ENCODE measurements around the gene TPCN1. TPM values are rescaled to one million over a fixed set of nuclear protein-coding genes. Genes with fewer than 3 reads are reported as not detected.

TPCN1 gene
- total and polyA plus RNA-seq, 2 of the 8 experiments (the other 6 are each of a cell fraction or from before 2014, with no cell fraction given): 14.9 to 21.4 TPM

DNA sequence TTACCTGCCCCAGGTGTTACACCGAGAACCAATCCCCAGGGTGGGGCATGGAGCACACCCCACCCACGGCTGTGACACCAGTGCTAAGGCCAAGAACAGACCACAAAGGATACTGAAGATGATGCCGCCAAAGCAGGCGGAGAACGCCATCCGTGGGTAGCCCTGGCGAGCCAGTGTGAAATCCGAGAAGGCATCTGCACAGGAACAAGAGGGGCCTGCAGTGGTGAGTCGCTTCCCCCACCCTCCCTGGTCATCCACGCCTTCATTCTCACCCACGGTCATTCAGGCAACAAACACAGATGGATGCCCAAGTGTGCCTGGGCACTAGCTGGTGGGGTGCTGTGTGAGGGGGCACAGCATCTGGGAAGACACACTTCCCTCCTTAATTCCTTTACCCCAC lies 85.1 kb downstream of the TPCN1 start:
- no peak overlapping the region for H3K4ac ChIP-seq (replicated peaks; ENCODE audit: insufficient read length, low read depth, low read length)
- H2BK5ac ChIP-seq (ENCODE audit: low read depth, low read length): no peak overlapping the region
- peaks cover 0 to 4% (median 0%) of the 10 kb centered on the region in 4 experiments; a peak in 3 of 7 replicates for H3K4me1 ChIP-seq (replicated peaks in 1 of 4; ENCODE audit: control insufficient read depth in 3 of 4, insufficient read depth in 4 of 4, low read length in 3 of 4)
- DNase-seq (ENCODE audit: low read depth in 1 of 2, low spot score in 2 of 2) (no peak), FAIRE-seq (no peak)
- no peak overlapping the region for H2BK20ac ChIP-seq (ENCODE audit: low read length)
- no peak overlapping the region for H3K4me3 ChIP-seq (ENCODE audit: extremely low read depth in 1 of 4, insufficient read depth in 2 of 4, low read depth in 3 of 4, low read length in 4 of 4)
- H2BK120ac ChIP-seq (replicated peaks; ENCODE audit: low read depth, low read length): no peak overlapping the region
- H3K23ac ChIP-seq (ENCODE audit: insufficient read length): no peak overlapping the region
- H3K27me3 ChIP-seq (replicated peaks in 1 of 4; ENCODE audit: control insufficient read depth in 3 of 4, extremely low read depth in 1 of 4, insufficient read depth in 3 of 4, low read length in 3 of 4): no peaks in the 10 kb centered on the region
- H3K18ac ChIP-seq (ENCODE audit: extremely low read depth, low read length): no peak overlapping the region
- H2BK12ac ChIP-seq (ENCODE audit: low read depth, low read length): no peak overlapping the region
- POLR2A ChIA-PET (ENCODE audit: partially characterized antibody): interaction anchor here (1.3 to 1.9 kb wide), 2 partner anchors 9 to 10 kb away, joined by 3 to 7 read pairs; no protein-coding TSS in a partner anchor
- H3K36me3 ChIP-seq (ENCODE audit: control insufficient read depth in 2 of 4, insufficient read depth in 4 of 4, low read length in 3 of 4): peaks cover 0 to 4% (median 0%) of the 10 kb centered on the region in 4 experiments; a peak in 3 of 8 replicates
- no peak overlapping the region for H2BK15ac ChIP-seq (ENCODE audit: low read length)
- no peak overlapping the region for H3K56ac ChIP-seq (replicated peaks; ENCODE audit: insufficient read length, low read depth, low read length)
- TF ChIP-seq BACH1 (IDR thresholded peaks at IDR 0.05; ENCODE audit: low read length): no peak
- TF ChIP-seq KDM1A (IDR thresholded peaks at IDR 0.05; ENCODE audit: borderline replicate concordance, low read length): no peak
- no peak overlapping the region for H3K14ac ChIP-seq (ENCODE audit: insufficient read length)
- H3K4me2 ChIP-seq (ENCODE audit: insufficient read depth in 1 of 2, low read depth in 2 of 2, low read length in 2 of 2): no peak overlapping the region
- peaks cover 1% of the 10 kb centered on the region; the same call in 1 of the 2 replicates for H3K23me2 ChIP-seq (ENCODE audit: low read depth, low read length)
- CTCF ChIA-PET (ENCODE audit: partially characterized antibody): interaction anchor here (0.6 to 2.5 kb wide), 4 partner anchors 9 to 119 kb away, joined by 3 to 10 read pairs (median 5); no protein-coding TSS in a partner anchor
- H2AFZ ChIP-seq (ENCODE audit: low read length): no peak overlapping the region
- H3K9me3 ChIP-seq (ENCODE audit: insufficient read depth in 2 of 2, low read depth in 1 of 2, low read length in 1 of 2): peaks cover 0 to 4% of the 10 kb centered on the region in 2 experiments; a peak in 2 of 4 replicates
- H2AK5ac ChIP-seq (ENCODE audit: low read depth, low read length): peak overlapping the region; percentile 28; the same call in 1 of the 2 replicates
- no peaks in the 10 kb centered on the region for H3K79me2 ChIP-seq (ENCODE audit: control insufficient read depth in 1 of 2, insufficient read depth in 2 of 2, low read length in 2 of 2)
- H3K27ac ChIP-seq (ENCODE audit: low read depth, low read length): no peak overlapping the region
- H4K5ac ChIP-seq (ENCODE audit: insufficient read length, low read depth, low read length): peak overlapping the region; percentile 60
- WGBS, 2 experiments (ENCODE audit: extremely low coverage in 1 of 2, insufficient coverage in 1 of 2, insufficient read length in 1 of 2, insufficient replicate concordance in 2 of 2, low coverage in 1 of 2, low lambda C conversion rate in 2 of 2, missing lambda C conversion rate in 1 of 2): 70% methylated on average over 11 of the region's 11 CpGs; no CpG with 5 or more reads in 1 of the 2 experiments
- H4K8ac ChIP-seq (ENCODE audit: extremely low read depth, insufficient read depth, low read length): no peak overlapping the region
- H4K20me1 ChIP-seq (replicated peaks in 1 of 2; ENCODE audit: control insufficient read depth in 1 of 2, insufficient read depth in 2 of 2, low read length in 2 of 2): no peaks in the 10 kb centered on the region
- no peak overlapping the region for H4K91ac ChIP-seq (replicated peaks; ENCODE audit: insufficient read length, low read length)
- H3K79me1 ChIP-seq (ENCODE audit: low read depth, low read length): no peaks in the 10 kb centered on the region
- no peak overlapping the region for H3K9ac ChIP-seq (replicated peaks in 1 of 4; ENCODE audit: extremely low read depth in 1 of 4, low read depth in 3 of 4, low read length in 3 of 4)

Measured in H1 (cell line).